SK-N-SH treated with all-trans-retinoic acid at 6 μM for 48 hours (cell line): ENCODE results near the gene GPR42.

Experiments
- ATAC-seq: fragments of 200-7000 bp; cut with Tn5 transposase; 3 replicates; pipeline ENCODE4 v1.9.1; 2020; ENCODE audit warnings: mild to moderate bottlenecking, moderate library complexity
- ARNTL ChIP-seq: fragments of 450-650 bp; formaldehyde crosslinking; IDR thresholded peaks from 2 replicates; pipeline ENCODE4 v1.5.0; 2020; ENCODE audit warnings: low read depth, mild to moderate bottlenecking, moderate library complexity, borderline replicate concordance
- BACH2 ChIP-seq: fragments of 250-450 bp; sonication (Bioruptor Pico); IDR thresholded peaks from 2 replicates; pipeline ENCODE4 v1.9.0; 2021; ENCODE audit warnings: mild to moderate bottlenecking, borderline replicate concordance
- CSDC2 ChIP-seq: fragments of 250-450 bp; sonication (Bioruptor Pico); IDR thresholded peaks from 2 replicates; pipeline ENCODE4 v1.5.0; 2020; ENCODE audit warnings: mild to moderate bottlenecking, moderate library complexity
- ESRRG ChIP-seq: fragments of 250-450 bp; sonication (Bioruptor Pico); IDR thresholded peaks from 2 replicates; pipeline ENCODE4 v1.6.1; 2021; ENCODE audit warnings: mild to moderate bottlenecking
- GLIS3 ChIP-seq: fragments of 250-450 bp; sonication (Bioruptor Pico); IDR thresholded peaks from 2 replicates; pipeline ENCODE4 v1.5.0; 2020; ENCODE audit warnings: mild to moderate bottlenecking, moderate library complexity
- ISL1 ChIP-seq: fragments of 250-450 bp; sonication (Bioruptor Pico); IDR thresholded peaks from 2 replicates; pipeline ENCODE4 v2.1.2; 2022; ENCODE audit warnings: mild to moderate bottlenecking, moderate library complexity
- OSR1 ChIP-seq: fragments of 250-450 bp; sonication (Bioruptor Pico); IDR thresholded peaks from 2 replicates; pipeline ENCODE4 v1.8.0; 2022; ENCODE audit warnings: moderate library complexity, mild to moderate bottlenecking, inconsistent platforms
- POU6F1 ChIP-seq: fragments of 250-450 bp; sonication (Bioruptor Pico); IDR thresholded peaks from 2 replicates; pipeline ENCODE4 v1.8.0; 2021; ENCODE audit warnings: low read depth, mild to moderate bottlenecking, moderate library complexity, borderline replicate concordance
- PPARA ChIP-seq: fragments of 250-450 bp; sonication (Bioruptor Pico); IDR thresholded peaks from 2 replicates; pipeline ENCODE4 v1.5.0; 2020; ENCODE audit warnings: mild to moderate bottlenecking, borderline replicate concordance
- RARB ChIP-seq: fragments of 250-450 bp; sonication (Bioruptor Pico); IDR thresholded peaks from 2 replicates; pipeline ENCODE4 v1.8.0; 2021; ENCODE audit warnings: mild to moderate bottlenecking, moderate library complexity
- SNAI2 ChIP-seq: fragments of 250-450 bp; sonication (Bioruptor Pico); IDR thresholded peaks from 2 replicates; pipeline ENCODE4 v1.5.0; 2020; ENCODE audit warnings: mild to moderate bottlenecking, moderate library complexity
- TCF4 ChIP-seq: fragments of 250-450 bp; sonication (Bioruptor Pico); IDR thresholded peaks from 2 replicates; pipeline ENCODE4 v1.8.0; 2021; ENCODE audit warnings: mild to moderate bottlenecking, moderate library complexity, borderline replicate concordance
- TOX ChIP-seq: fragments of 250-450 bp; sonication (Bioruptor Pico); IDR thresholded peaks from 2 replicates; pipeline ENCODE4 v1.8.0; 2021; ENCODE audit warnings: mild to moderate bottlenecking, moderate library complexity, borderline replicate concordance
- TSHZ2 ChIP-seq: fragments of 250-450 bp; sonication (Bioruptor Pico); IDR thresholded peaks from 2 replicates; pipeline ENCODE4 v1.5.0; 2020; ENCODE audit warnings: mild to moderate bottlenecking, moderate library complexity
- ZC3H10 ChIP-seq: fragments of 250-450 bp; sonication (Bioruptor Pico); IDR thresholded peaks from 2 replicates; pipeline ENCODE4 v1.5.1; 2021; ENCODE audit warnings: mild to moderate bottlenecking, moderate library complexity
- ZFP3 ChIP-seq: fragments of 250-450 bp; sonication (Bioruptor Pico); IDR thresholded peaks from 2 replicates; pipeline ENCODE4 v1.5.0; 2020; ENCODE audit warnings: mild to moderate bottlenecking, moderate library complexity
- ZFP30 ChIP-seq: fragments of 450-650 bp; formaldehyde crosslinking; IDR thresholded peaks from 2 replicates; pipeline ENCODE4 v1.5.0; 2022; ENCODE audit warnings: mild to moderate bottlenecking, moderate library complexity
- ZNF565 ChIP-seq: fragments of 450-650 bp; formaldehyde crosslinking; conservative IDR thresholded peaks from 2 replicates; pipeline ENCODE4 v1.5.0; 2020; ENCODE audit warnings: low read depth, mild to moderate bottlenecking, moderate library complexity
- ZNF70 ChIP-seq: fragments of 450-650 bp; formaldehyde crosslinking; IDR thresholded peaks from 2 replicates; pipeline ENCODE4 v1.5.0; 2020; ENCODE audit warnings: mild to moderate bottlenecking, moderate library complexity
- ZNF8 ChIP-seq: fragments of 450-650 bp; formaldehyde crosslinking; IDR thresholded peaks from 2 replicates; pipeline ENCODE4 v1.5.0; 2020; ENCODE audit warnings: mild to moderate bottlenecking, moderate library complexity
- TF ChIP-seq, protein P1 (sequence below): fragments of 250-450 bp; sonication (Bioruptor Pico); IDR thresholded peaks from 2 replicates; pipeline ENCODE4 v1.8.0; 2020; ENCODE audit warnings: mild to moderate bottlenecking, moderate library complexity, borderline replicate concordance
- TF ChIP-seq, protein P2 (sequence below): fragments of 250-450 bp; sonication (Bioruptor Pico); IDR thresholded peaks from 2 replicates; pipeline ENCODE4 v1.5.1; 2020; ENCODE audit warnings: low read depth, mild to moderate bottlenecking, moderate library complexity
- TF ChIP-seq, protein P3 (sequence below): fragments of 250-450 bp; sonication (Bioruptor Pico); IDR thresholded peaks from 2 replicates; pipeline ENCODE4 v1.5.1; 2021; ENCODE audit warnings: mild to moderate bottlenecking, moderate library complexity

Gene GPR42

DNA sequence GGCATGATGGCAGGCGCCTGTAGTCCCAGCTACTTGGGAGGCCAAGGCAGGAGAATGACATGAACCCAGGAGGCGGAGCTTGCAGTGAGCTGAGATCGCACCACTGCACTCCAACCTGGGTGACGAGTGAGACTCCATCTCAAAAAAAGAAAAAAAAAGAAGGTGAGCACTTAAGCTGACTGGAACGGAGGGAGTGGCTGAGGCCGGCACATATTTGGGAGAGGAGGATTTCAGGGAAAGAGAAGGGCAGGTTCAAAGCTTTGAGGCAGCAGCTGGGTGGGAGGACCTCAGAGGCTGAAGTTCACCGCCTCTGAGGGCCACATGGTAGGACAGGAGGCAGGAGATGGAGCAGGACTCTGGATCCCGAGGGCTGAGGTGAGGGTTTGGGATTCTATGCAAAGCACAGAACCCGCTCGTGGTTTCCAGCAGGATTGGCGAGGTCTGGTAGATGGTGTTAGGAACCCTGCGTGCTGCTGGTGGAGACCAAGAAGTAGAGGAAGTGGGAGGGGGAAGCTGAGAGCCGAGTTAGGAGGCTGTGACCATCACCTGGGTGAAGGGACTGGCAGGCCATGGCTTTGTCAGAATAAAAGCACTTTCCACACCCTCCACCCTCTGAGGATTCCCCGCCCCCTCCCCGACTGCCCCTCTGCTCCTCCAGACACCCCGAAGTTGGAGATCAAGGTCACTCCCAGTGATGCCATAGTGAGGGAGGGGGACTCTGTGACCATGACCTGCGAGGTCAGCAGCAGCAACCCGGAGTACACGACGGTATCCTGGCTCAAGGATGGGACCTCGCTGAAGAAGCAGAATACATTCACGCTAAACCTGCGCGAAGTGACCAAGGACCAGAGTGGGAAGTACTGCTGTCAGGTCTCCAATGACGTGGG, 33.5 kb upstream of the GPR42 start:
- no peak for TF ChIP-seq ZFP3 (CRISPR knock-in tag)
- no peak for TF ChIP-seq ZC3H10 (CRISPR knock-in tag)
- TF ChIP-seq OSR1 (CRISPR knock-in tag) = no peak
- TF ChIP-seq ZNF70 (CRISPR knock-in tag) = no peak
- TF ChIP-seq CSDC2 (CRISPR knock-in tag) = no peak
- TF ChIP-seq TSHZ2 (CRISPR knock-in tag) = no peak
- TF ChIP-seq, protein P1, sequence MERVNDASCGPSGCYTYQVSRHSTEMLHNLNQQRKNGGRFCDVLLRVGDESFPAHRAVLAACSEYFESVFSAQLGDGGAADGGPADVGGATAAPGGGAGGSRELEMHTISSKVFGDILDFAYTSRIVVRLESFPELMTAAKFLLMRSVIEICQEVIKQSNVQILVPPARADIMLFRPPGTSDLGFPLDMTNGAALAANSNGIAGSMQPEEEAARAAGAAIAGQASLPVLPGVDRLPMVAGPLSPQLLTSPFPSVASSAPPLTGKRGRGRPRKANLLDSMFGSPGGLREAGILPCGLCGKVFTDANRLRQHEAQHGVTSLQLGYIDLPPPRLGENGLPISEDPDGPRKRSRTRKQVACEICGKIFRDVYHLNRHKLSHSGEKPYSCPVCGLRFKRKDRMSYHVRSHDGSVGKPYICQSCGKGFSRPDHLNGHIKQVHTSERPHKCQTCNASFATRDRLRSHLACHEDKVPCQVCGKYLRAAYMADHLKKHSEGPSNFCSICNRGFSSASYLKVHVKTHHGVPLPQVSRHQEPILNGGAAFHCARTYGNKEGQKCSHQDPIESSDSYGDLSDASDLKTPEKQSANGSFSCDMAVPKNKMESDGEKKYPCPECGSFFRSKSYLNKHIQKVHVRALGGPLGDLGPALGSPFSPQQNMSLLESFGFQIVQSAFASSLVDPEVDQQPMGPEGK = no peak
- no peak for TF ChIP-seq BACH2 (CRISPR knock-in tag)
- no peak for TF ChIP-seq ISL1 (CRISPR knock-in tag)
- no peak for TF ChIP-seq ARNTL (CRISPR knock-in tag)
- no peak for TF ChIP-seq TOX (CRISPR knock-in tag)
- TF ChIP-seq POU6F1 = no peak
- TF ChIP-seq, protein P2, sequence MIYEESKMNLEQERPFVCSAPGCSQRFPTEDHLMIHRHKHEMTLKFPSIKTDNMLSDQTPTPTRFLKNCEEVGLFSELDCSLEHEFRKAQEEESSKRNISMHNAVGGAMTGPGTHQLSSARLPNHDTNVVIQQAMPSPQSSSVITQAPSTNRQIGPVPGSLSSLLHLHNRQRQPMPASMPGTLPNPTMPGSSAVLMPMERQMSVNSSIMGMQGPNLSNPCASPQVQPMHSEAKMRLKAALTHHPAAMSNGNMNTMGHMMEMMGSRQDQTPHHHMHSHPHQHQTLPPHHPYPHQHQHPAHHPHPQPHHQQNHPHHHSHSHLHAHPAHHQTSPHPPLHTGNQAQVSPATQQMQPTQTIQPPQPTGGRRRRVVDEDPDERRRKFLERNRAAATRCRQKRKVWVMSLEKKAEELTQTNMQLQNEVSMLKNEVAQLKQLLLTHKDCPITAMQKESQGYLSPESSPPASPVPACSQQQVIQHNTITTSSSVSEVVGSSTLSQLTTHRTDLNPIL (CRISPR knock-in tag) = no peak
- TF ChIP-seq PPARA (CRISPR knock-in tag) = no peak
- no peak for TF ChIP-seq SNAI2 (CRISPR knock-in tag)
- no peak for TF ChIP-seq ZNF565 (CRISPR knock-in tag)
- TF ChIP-seq ZNF8 (CRISPR knock-in tag) = no peak
- TF ChIP-seq, protein P3, sequence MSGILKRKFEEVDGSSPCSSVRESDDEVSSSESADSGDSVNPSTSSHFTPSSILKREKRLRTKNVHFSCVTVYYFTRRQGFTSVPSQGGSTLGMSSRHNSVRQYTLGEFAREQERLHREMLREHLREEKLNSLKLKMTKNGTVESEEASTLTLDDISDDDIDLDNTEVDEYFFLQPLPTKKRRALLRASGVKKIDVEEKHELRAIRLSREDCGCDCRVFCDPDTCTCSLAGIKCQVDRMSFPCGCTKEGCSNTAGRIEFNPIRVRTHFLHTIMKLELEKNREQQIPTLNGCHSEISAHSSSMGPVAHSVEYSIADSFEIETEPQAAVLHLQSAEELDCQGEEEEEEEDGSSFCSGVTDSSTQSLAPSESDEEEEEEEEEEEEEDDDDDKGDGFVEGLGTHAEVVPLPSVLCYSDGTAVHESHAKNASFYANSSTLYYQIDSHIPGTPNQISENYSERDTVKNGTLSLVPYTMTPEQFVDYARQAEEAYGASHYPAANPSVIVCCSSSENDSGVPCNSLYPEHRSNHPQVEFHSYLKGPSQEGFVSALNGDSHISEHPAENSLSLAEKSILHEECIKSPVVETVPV (CRISPR knock-in tag) = no peak
- ATAC-seq = no peak

GRCh38 chr19:35337984-35338296, 32.9 kb upstream of the GPR42 start:
- TF ChIP-seq ZFP3 (CRISPR knock-in tag) (no peak), ZNF70 (CRISPR knock-in tag) (no peak), TCF4 (CRISPR knock-in tag) (no peak), SNAI2 (CRISPR knock-in tag) (no peak), PPARA (CRISPR knock-in tag) (no peak), ZFP30 (no peak), ESRRG (CRISPR knock-in tag) (no peak), ZNF8 (CRISPR knock-in tag) (no peak), ZNF565 (CRISPR knock-in tag) (no peak), GLIS3 (CRISPR knock-in tag) (no peak), ZC3H10 (CRISPR knock-in tag) (no peak), CSDC2 (CRISPR knock-in tag) (no peak), TOX (CRISPR knock-in tag) (no peak), ISL1 (CRISPR knock-in tag) (no peak), BACH2 (CRISPR knock-in tag) (no peak), POU6F1 (no peak), RARB (no peak), TSHZ2 (CRISPR knock-in tag) (no peak)
- TF ChIP-seq, protein P2 (CRISPR knock-in tag) = no peak
- ATAC-seq = no peak; the same call in 2 of the 3 replicates
